MV-4-11 (cell line): ENCODE results near the gene DYRK3.

Experiments used
- DNase-seq: peaks from one replicate; lab custom pipeline; 2025; lab: John Stamatoyannopoulos, UW

DYRK3 gene

DNA sequence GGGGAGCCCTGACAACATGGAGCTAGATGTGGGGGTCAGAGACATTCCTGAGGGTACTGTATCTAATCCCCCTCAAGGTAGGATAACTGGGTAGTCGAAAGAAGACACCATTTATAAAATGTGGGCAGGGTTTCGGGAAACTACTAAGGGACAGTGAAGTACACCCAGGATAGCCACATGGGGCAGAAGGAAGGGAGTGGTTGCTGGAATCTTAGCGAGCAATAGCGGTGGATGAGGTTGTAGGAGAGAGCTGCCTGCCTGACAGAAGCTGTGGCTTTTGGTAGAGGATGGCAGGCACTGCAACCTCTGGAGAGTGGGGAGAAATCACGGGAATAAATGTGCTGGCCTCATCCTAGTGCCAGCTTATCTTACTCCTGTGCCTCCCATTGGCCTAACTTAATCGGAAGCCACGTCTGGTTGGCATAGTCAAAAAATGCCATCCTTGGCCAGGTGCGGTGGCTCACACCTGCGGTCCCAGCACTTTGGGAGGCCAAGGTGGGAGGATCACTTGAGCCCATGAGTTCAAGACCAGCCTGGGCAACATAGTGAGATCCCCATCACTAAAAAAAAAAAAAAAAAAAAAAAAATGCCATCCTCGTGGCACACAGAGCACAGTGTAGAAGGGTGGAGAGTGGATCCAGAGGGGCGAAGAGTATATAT, 26.0 kb downstream of the DYRK3 start:
- no peak for DNase-seq

- DNase-seq = no peak
Observed at GRCh38 chr1:206662396-206663092, 27.2 kb downstream of the DYRK3 start.

GRCh38 chr1:206663362-206663761, 28.0 kb downstream of the DYRK3 start:
- no peak for DNase-seq

DNA sequence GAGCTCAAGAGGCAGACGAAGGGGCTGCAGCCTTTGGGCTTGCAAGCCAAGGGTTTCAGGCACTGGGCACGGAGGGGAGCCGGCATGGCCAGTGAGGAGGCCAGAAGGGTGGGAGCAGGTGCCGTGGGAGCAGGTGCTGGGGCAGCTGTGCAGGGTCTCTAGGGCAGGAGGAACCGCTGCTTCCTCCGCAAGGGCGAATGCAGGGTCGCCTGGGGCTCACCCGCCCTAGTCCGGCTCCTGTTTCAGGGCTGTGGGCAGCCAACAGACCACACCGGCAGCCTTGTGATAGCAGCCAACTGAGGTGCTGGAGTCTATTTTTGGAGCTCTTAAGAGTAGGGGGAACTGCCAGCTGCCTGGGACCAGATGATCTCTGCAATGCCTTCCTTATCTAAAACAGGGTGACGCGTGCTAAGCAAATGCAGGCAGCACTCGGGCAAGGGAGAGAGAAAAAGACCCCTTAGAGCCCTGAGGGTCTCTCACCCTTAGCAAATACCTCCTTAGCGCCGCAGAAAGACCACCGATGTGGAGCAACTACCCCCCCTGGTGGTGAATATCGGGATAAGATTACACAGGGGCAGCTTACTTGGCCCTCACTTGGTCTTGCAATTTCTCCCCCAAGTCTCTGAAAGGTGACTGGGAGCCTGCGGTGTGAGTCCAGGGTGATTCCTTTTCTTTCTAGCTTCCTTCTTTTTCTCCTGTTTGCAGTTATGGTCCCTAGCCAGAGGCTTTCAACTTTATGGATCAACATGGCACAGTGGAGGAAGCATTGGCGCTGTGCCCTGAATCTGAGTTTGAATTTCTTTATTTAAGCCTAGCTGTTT, 28.7 kb downstream of the DYRK3 start:
- DNase-seq = peak; percentile 31

- no peak for DNase-seq
Observed at GRCh38 chr1:206664740-206665139, 29.4 kb downstream of the DYRK3 start.

DNA sequence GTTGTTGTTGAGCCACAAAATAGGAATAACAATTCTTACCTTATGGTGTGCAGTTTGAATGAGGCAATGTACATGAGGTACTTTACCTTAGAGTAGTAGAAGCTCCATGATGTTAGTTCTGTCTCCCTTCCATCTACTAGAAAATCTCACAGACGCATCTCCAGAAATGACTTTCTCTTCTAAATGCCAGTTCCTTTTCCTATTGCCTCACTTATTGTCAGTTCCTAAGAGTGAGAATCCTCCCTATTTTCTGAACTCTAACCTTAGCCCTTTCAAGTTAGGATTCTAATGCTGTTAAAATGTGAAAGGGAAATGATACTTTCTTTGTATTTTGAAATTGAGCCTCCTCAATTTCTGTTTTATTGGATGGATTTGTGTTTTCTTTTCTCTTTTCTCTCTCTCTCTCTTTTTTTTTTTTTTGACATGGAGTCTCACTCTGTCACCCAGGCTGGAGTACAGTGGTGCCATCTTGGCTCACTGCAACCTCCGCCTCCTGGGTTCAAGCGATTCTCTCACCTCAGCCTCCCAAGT, 30.8 kb downstream of the DYRK3 start:
- DNase-seq = peak; percentile 27

GRCh38 chr1:206666954-206667665, 31.8 kb downstream of the DYRK3 start:
- DNase-seq = no peak

- DNase-seq = no peak
Observed at GRCh38 chr1:206668351-206668750, 33.0 kb downstream of the DYRK3 start.

- no peak for DNase-seq
Observed at GRCh38 chr1:206668874-206669410, 33.6 kb downstream of the DYRK3 start.

GRCh38 chr1:206672011-206672688, 36.8 kb downstream of the DYRK3 start:
- no peak for DNase-seq

GRCh38 chr1:206672844-206673758, 37.8 kb downstream of the DYRK3 start:
- peak; percentile 85 for DNase-seq

GRCh38 chr1:206674236-206674635, 38.9 kb downstream of the DYRK3 start:
- DNase-seq = no peak

DNA sequence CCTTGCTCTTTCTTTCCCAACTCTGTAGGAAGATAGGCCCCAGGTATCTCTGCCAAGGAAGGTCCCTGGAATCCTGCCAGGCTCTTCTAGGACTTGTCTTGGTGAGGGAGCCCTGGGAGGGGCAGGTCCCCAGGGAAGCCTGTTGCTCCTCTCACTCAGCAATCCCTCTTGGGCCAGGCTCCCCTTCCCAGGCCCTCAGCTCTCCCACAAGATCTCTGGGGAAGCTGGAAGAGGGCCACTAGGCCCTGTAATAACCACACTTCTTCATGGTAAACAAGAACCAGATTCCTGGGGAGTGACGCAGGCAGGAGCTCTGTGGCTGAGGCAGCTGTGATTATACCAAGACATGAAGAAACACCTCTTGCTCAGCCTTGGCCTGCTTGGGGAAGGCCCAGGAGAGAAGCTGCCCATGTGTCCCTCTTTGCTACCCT, 39.4 kb downstream of the DYRK3 start:
- no peak for DNase-seq

GRCh38 chr1:206676499-206676898, 41.2 kb downstream of the DYRK3 start:
- peak; percentile 26 for DNase-seq

GRCh38 chr1:206678490-206678889, 43.2 kb downstream of the DYRK3 start:
- DNase-seq = no peak

DNA sequence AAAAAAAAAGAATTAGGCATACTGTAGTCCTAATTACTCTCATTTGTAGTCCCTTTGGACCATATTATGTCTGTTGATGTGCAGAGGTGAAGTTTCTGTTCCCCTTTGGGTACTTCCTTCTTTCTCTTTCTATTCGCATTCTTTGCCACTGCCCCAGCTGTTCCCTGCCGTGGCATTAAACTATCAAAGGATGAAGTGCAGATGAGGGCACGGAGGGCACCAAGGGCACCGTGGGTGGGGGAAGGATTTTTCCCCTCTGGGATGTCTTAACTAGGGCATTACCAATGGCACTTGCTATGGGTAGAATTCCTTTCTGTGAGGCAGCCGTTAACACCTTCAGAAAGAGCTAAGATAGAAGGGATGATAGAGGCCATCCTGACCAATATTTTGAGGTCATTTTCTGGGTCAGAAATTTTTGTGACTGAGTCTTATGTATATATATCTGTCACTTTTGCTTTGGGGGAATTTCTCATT, 44.4 kb downstream of the DYRK3 start:
- DNase-seq = peak; percentile 95

- peak; percentile 17 for DNase-seq
Observed at GRCh38 chr1:206680279-206680678, 44.9 kb downstream of the DYRK3 start.

DNA sequence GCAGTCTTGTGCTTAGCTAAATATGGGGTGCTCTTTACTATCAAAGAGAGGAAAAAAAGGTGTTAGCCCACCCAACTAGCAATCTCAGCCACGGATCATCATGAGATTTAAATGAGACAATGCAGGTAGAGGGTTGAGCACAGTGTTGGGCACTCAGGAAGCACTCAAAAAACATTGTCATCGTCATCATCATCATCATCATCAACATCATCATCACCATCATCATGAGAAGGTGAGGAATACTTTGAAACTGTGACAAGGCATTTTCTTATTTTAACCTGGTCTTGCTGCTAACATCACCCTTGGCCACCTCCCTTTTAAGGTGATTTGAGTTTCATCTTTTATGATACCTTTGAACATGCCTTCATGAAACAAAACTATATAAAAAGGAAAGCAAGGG, 46.0 kb downstream of the DYRK3 start:
- no peak for DNase-seq

DNA sequence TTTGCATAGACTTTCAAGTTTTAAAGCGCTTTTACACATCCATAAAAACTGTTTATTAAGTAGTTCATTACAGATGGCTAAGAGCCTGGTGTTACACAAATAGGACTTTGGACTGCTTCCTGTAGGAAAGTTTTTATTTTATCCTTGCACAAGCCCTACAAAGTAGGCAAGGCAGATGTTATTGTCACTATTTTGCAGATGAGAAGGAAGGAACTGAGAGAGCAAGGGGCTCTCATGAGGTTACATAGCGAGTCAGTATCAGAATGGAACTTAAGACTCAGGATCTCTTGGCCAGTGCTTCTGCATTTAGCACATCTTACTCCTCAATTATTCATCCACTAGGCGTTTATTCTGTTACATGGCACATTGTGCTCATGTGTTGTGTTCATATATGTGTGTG, 46.8 kb downstream of the DYRK3 start:
- peak; percentile 68 for DNase-seq

GRCh38 chr1:206683313-206683712, 48.0 kb downstream of the DYRK3 start:
- no peak for DNase-seq
